GM18519 (cell line): ENCODE measurements around the gene KIAA0319L.

ENCODE experiments used
- ATAC-seq: cut with Tn5 transposase; IDR thresholded peaks from one replicate; pipeline ENCODE4 v1.9.1; 2021; ENCODE audit warnings: mild to moderate bottlenecking, moderate library complexity; ENCODE audit not compliant: unreplicated experiment, low FRiP score

Gene KIAA0319L

DNA sequence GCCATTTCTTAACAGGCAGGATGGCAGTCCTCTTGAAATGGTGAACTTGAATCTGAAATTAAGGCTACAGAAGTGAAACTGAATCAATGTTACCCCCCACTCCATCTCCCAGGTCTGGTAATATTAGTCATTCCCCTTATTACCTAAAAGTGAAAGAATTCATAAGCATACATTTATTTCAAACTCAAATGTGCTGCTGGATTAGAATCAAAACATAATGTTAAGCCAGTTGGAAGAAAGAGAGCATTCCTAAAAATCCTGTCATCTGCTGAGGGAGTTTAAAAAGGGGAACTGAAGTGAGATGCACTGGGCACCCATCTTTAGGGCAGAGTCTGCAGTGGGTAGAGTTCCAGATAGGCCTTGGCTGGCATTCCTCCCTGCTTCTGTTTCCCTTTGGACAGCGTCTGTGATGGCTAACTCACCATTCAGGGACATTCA, 17.4 kb downstream of the KIAA0319L start:
- no peak for ATAC-seq

DNA sequence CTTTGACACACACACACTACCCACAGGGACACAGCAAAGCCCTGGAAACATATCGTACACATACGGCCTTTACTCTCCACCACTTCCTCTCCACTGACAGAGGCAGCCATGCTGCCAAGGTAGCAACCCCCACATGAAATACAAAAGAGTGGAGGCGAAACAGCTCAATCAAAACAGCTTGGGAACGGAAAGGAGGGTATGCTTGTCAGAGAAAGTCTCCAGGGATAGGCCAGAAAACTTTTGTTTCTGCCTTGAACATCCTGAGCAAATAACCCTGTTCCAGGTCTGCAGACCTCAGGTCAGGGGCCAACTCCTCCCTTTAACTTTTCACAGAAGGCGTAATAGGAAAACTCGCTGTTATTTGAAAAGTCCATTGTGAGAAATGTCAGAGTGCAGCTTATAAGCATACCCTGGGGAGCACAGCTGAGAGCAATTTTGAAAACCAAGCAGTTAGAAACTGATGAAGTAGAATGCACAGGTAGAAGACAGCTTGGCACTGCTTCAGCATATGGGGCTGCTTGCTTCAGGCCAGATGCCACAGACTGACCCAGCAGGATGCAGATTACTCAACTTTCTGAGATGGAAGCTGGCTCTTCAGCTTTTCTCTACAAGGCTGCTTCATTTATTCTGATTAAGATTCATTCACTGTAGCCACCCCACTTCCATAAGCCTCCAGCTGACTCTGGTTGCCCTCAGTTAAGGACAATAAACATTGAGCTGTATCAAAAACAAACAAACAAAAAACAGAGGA, 18.0 kb downstream of the KIAA0319L start:
- no peak for ATAC-seq

DNA sequence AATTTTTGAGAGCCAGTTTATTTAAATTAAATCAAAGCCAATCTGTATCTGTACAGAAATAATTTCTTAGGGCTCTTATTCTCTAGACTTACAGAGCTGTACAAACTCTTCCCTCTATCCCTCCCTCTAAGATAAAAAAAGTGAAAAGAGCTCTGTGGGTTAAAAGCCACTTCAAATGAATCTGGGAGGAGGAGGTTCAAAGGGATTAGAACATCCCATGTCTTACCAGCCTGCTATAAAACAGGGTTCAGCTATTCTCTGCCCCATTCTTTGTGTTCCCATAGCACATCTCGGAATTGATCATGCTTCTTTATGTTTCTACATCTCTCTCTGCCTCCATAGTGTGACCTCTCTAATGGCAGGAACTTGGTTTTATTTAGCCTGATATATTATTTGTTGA, 19.4 kb downstream of the KIAA0319L start:
- ATAC-seq, result no peak

DNA sequence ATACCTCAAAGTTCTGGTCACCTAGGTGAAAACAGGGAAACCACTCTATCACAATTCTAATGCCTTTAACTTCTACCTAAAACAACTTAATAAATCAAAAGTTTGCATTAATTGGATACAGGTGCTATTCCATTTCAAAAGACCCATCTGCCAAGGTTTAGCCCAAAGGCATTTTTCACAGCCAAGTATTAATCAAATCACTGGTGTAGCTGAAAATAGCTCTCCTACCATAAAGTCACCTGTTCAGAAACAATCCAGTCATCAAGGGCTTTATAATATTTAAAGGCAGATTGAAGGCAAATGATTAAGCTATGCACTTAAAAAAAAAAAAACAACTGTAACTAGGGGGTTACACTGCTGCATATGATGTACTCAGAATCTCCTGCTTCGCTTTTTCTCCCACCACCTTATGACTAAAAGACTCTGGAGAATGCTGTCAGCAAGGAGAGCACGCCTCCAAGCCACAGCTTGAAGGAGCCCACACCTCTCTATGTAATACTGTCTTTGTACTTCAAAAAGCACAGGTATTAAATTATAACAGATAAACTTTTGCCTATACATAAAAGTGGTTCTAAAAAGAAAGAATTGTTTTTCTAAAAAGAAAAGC, 20.5 kb downstream of the KIAA0319L start:
- no peak for ATAC-seq

DNA sequence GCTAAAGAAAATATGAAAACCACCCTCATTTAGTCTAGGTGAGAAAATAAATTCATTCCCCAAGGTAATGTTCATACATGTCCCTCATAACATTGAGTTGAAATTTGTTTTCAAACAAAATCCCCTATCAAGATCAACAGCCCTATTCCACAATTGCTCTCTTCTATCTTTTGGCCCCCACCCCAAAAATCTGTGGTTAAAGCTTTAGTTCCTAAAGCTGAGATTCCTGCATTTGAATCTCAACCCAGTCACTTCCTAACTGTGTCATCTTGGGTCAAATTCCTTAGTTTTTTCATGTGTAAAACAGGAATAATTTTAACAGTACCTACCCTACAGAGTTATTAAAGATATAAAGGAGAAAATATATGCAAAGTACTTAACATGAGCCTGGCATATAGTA, 22.0 kb downstream of the KIAA0319L start:
- ATAC-seq, result no peak

DNA sequence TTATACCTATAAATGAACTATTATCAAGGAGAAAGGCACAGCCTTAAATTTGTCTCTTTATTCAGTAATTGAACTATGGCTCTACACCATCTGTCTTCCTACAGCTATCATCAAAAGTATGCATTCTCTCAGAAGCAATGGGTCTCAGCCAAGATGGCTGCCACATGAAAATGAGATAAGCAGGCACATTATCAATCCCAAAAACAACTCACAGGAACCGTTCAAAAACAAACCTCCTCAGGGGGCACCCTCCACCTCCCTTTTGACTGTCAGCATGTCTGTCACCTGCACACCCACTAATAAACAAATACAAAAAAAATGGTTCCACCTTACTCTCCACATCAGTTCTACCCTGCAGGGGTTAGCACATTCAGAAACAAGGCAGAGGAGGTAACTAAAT, 23.6 kb downstream of the KIAA0319L start:
- no peak for ATAC-seq

DNA sequence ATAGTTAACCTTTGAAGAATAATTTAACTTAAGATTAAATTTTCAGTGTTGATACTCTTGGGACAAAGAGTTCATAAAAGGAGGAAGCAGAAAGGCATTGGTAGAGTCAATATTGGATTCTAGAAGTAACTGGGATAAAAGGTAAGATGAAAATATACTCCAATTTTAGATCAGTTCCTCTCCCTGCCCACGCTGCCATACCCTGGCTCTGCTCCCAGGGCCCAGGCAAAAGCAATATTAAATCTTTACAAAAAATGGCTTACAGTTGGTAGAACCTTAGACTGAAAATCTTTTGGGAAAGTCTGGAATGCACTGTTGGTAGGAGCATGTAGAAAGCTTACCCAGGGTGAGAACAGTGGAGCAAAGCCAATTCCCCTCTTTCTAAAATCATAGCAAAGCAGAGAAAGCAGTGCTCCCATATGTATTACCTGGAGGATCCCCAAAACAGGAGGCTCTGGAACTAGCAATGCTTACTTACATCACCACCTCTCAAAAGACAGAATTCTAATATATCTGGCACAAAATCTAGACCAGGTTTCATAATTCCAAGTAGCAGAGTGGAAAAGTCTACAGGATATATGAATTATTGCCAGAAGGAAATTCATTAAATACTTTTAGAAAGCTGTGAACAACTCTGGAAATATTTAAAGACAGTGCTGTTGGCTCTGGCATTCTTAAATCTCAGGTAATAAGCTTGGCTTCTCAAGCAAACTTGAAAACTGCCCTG, 24.5 kb downstream of the KIAA0319L start:
- ATAC-seq, result no peak

DNA sequence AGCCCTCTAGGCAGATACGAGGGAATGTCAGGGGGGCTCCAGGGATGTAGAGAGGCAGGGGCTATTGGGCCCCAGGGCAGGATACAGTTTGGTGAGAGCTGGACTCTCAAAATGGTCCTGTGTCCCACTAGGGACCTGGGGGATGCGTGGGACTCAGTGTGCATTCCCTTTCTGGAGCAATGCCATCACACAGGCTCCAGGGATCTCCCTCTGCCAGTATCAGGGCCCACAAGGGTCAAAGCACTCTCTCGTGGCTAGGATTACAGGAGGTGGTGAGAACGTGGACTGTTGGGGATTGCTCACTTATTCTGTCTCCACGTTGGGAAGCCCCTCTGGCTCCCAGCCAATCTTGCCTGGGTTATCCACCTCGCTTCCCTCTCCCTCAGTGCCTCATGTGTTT, 25.8 kb downstream of the KIAA0319L start:
- no peak for ATAC-seq

DNA sequence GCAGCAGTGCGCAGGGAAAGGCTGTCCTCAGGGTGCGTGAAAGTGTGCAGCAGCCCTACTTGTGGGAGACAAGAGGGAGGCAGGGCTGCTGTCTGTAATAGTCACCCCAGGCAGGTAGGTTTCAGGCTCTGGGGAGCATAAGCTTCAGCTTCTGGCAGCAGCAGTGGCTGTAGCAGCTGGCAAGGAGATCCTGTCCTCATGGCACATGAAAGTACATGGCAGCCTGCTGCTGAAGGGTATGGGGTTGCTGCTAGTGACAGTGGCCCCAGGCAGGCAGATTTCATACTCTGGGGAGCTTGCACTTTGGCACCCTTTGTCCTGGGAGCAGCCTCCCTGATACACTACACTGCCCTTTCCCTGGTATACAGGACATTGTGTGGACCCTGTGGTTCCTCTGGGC, 26.3 kb downstream of the KIAA0319L start:
- ATAC-seq, result no peak

DNA sequence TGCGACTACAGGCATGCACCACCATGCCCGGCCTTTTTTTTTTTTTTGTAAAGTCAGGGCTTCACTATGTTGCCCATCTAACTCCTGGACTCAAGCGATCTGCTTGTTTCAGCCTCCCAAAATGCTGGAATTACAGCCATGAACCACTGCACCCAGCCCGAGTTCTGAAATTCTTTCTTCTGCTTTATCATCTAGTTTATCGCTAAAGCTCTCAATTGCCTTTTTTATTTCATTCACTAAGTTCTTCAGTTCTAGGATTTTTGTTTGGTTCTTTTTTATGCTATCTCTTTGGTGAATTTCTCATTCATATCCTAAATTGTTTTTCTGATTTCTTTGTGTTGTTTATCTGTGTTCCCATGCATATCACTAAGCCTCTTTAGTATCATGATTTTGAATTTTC, 27.0 kb downstream of the KIAA0319L start:
- no peak for ATAC-seq

DNA sequence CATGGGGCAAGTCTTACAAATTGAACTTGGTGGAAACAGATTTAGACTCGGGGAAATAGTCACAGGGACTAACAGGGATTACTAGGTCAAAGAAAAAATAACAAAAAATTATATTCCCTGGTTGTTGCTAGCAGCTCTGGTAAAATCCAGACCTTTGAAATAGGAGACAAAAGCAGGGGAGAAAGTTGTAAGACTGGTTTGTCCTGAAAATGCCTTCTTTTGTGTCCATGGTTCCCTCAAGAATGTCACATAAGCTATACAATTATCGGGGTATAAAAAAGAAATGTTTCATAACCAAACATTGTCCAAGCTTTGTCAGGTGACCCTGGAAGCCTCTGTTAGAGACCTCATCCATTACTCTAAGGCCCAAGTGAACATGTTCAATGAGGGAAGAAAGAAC, 33.1 kb downstream of the KIAA0319L start:
- ATAC-seq, result no peak

DNA sequence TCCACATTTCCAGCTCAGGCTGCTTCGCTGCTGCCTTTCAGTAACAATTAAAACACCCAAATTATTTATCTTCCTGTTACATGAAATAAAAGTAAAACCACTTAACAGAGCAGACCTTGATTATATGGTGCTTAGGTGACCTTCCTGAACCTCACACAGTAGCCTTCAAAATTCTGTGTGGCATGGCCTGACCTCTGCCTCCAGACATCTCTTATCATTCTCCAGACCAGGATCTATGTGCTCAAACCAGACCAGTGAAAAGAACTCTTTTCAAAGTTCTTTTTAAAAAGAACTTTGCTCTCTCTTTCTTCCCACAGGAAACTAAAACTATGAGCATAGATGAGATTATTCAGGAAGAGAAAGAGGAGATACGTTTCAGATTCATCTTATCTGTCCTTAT, 37.8 kb downstream of the KIAA0319L start:
- ATAC-seq, result no peak

DNA sequence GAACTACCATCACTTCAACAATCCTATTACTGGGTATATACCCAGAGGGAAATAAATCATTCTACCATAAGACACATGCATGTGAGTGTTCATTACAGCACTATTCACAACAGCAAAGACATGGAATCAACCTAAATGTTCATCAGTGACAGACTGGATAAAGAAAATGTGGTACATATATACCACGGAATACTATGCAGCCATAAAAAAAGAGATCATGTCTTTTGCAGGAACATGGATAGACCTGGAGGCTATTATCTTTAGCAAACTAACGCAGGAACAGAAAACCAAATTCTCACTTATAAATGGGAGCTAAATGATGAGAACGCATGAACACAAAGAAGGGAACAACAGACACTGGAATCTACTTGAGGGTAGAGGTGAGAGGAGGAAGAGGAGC, 39.0 kb downstream of the KIAA0319L start:
- ATAC-seq, result no peak

DNA sequence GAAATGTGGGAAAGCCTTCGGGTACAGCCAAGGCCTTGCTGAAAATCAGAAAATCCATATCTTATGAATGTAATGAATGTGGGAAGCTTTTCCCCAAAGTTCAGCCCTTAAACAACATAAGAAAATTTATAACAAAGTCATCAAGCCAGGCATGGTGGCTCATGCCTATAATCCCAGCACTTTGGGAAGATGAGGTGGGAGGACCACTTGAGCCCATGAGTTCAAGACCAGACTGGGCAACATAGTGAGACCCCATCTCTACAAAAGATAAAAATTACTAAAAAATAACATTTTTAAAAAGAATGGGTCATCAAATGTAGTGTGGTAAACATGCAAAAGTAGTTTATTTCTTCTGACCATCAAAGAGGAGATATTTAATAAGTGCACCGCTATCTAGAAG, 45.9 kb downstream of the KIAA0319L start:
- no peak for ATAC-seq

DNA sequence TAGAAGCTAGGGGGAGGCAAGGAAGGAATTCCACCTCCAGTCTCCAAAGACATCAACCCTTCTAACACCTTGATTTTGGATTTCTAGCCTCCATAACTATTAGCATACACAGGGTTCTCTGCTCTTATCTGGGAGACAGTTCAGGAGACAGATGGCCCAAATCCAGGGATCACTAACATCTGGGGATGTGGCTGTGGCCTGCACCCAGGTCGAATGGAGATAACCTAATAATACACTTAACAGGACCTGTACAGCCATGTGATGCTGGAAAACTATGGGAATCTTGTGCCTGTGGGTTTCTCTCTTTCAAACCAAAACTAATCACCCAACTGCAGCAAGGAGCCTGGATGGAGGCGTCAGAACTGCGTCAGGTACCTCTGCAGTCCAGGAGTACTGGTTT, 47.6 kb downstream of the KIAA0319L start:
- no peak for ATAC-seq

DNA sequence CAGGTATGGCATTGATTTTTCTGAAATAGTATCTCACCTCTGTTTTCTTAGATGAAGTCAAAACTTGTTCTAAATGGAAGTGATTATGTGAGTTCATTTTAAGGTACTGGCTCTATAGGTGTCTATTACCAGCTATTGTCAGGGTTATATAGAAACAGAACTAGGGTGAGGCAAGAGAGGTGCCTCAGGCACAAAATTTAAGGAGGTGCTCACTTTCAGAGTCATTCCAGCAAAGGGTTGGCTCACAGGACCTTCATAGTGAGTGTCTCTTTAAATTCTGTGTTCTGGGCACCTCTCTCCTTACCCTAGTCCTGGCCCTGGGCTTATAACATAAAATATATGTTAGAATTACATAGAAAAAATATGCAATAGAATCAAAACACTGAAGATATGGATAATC, 49.3 kb downstream of the KIAA0319L start:
- no peak for ATAC-seq

DNA sequence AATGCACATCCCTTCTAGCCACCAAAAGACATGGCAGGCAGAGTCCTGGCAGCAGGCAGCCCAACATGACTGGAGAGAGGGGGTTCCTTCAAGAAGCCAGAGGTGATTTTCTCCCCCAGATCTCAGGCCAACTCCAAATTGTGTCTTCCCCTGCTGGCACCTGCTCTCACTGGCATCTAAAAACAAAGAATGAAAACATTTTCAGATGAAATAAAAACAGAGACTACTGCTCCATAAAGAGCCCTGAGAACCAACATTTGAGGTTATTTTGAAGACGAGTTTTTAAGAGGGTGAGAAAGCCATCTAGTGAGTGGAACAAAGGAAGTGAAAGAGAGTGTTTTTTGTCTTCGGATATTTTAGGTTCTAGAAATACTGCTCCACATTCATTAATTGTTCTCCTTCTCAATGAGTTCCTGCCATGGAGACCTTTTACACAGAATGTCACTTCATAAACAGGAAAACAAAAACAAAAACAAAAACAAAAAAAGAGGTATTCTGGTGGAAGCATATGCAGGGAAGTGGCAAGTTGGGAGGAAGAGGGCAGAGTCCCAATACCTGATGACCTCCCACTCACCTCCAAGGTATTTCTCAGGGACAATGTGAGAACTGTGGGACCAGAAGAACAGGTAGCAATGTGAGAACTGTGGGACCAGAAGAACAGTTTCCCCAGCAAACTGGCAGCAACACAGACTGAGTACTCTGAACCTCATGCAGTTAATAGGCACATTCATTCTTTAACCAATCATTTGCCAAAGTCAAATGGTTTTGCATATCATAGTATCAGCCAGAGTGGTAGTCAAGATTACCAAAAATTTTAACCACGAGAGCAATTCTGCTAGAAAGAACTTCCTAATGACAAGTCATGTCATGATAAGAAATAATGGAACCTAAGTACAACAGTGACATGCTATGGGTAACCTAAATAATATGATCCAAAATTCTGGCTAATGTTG, 50.0 kb downstream of the KIAA0319L start:
- no peak for ATAC-seq

DNA sequence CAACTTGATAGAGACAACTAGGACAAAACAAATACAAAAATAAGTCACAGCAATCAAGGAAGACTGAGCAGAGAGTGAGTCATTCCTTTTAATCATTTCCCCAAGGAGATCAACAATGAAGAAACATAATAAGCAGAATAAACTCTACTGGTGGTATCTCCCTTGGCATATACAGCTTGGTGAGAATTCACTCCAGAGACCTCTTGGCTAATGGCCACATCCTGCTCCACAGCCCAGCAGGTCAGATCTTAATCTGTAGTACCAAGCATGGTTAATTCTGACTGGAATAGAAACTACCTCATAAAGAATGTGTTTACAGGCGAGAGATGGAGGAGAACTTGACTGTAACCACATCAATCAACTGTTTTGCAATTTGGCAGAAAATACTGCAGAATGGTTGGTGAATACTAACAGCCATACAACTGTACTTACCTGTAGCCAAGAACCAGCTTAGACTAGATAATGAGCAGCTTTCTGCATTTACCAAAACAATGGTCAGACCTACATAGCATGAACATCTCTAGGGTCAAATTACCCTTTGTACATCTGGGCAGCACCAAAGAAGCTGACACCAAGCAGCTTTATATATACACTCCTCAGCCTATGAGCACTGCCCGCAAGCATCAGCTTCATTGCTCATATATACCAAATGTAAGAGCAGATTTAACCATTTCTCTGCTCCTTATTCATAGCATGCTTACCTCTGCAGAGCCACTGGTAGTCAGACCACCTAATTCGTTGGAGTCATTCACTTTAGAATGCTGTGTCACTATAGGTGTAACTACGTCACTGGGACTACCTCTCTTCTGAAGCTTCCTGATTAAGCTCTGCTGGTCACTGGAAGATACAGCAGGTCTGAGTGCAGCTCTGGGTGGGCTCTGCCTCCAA, 51.0 kb downstream of the KIAA0319L start:
- ATAC-seq, result no peak

DNA sequence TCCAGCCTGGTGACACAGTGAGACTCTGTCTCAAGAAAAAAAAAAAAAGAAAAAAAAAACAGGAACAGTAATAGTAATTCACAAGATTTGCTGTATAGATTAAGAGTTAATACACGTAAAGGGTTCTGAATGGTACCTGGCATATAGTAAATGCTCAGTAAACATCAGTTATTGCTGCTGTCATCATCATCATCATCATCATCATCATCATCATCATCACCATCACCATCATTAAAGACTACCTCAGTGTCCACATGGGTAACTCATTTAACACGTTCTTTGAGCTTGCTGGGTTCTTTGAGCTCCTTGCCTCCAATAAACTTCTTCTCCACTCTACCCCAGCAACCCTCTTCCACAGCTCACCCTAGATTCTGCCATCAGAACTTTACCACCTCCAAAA, 55.0 kb downstream of the KIAA0319L start:
- no peak for ATAC-seq

DNA sequence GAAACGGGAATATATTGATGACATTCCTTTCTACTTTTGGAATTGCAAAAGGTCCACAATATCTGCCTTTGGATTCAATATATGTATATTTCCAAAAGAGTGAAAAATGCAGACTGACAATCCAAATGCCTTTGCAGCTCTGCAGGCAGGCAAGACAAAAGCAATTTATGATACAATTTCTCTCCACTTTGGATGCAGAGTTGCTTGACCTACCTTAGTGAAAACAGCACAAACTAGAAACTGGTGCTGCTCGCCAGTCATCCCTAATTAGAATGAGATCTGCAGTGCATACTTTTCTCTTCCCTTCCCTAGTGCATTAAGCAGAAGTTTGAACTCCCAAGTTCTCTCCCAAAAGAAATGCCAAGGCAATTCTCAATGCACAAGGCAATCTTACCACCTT, 56.8 kb downstream of the KIAA0319L start:
- ATAC-seq, result no peak
